Thyroid gland (tissue), 4 donors: ENCODE data around the gene CYP2C19. TPM values are rescaled to one million over a fixed set of nuclear protein-coding genes. Genes with fewer than 3 reads are reported as not detected.
"Not testable (repeated sequence)": the region's sequence is repeated elsewhere in the genome, so short reads cannot be mapped to it uniquely, and the experiment has no call there.

ENCODE experiments used
- DNase-seq, 2 donors: peaks; one replicate each; pipeline ENCODE4 v3.0.0-alpha.2; 2019
- H3K27ac ChIP-seq, 3 donors: fragments of 200-600 bp; sonication (generic); 1 replicate in 2 of 3; 2 replicates in 1 of 3; pipeline ENCODE4 v1.5.1; 2016 to 2019; ENCODE audit warnings: mild to moderate bottlenecking in 1 of 3, moderate library complexity in 1 of 3
- H3K27me3 ChIP-seq: fragments of 200-600 bp; sonication (generic); one replicate; pipeline ENCODE4 v1.5.1; 2019
- H3K36me3 ChIP-seq, 2 donors: fragments of 200-600 bp; sonication (generic); one replicate each; pipeline ENCODE4 v1.5.1; 2016 to 2019
- H3K4me1 ChIP-seq, 2 donors: fragments of 200-600 bp; sonication (generic); one replicate each; pipeline ENCODE4 v1.5.1; 2017 to 2019
- H3K4me3 ChIP-seq, 3 donors: fragments of 200-600 bp; sonication (generic); replicated peaks in 1 of 3; 1 replicate in 2 of 3; 2 replicates in 1 of 3; pipeline ENCODE4 v1.5.1; 2016; ENCODE audit warnings: mild to moderate bottlenecking in 1 of 3
- H3K9me3 ChIP-seq: fragments of 200-600 bp; sonication (generic); one replicate; pipeline ENCODE4 v1.5.1; 2017
- CTCF ChIP-seq, 6 experiments: fragments of 200-600 bp in 3 of 6; fragments of 450-650 bp in 3 of 6; sonication (generic) in 3 of 6; IDR thresholded peaks; one replicate each; pipeline ENCODE4 v1.5.1; 2016 to 2019; ENCODE audit warnings: antibody characterized with exemption in 6 of 6, mild to moderate bottlenecking in 2 of 6, inconsistent platforms in 1 of 6, moderate library complexity in 1 of 6
- POLR2A ChIP-seq, 2 donors: fragments of 450-650 bp; IDR thresholded peaks; one replicate each; pipeline ENCODE4 v1.6.1; 2017; ENCODE audit warnings: antibody characterized with exemption in 2 of 2, mild to moderate bottlenecking in 2 of 2, moderate library complexity in 1 of 2
- WGBS, 2 donors: methylation state at CpG; one replicate each; pipeline ENCODE4 v1.1.5; 2017; 5-methylcytosine and 5-hydroxymethylcytosine counted together
- intact Hi-C: fragments of 100-400 bp; cut with DNase I; formaldehyde crosslinking; loops from one replicate; pipeline ENCODE4 v1.15.1; 2023
- total RNA-seq, 4 donors: library from RNA; depleted of rRNA; stranded (reverse); fragments of >200 nt; gene quantifications; one replicate each; pipeline ENCODE4 v1.2.3, GENCODE V29; 2016

Gene CYP2C19
- total RNA-seq, 4 donors from 2014 or later: not detected

- Histone ChIP-seq H3K4me3 (no peak overlapping the region), H3K9me3 (no peaks in the 10 kb centered on the region), H3K36me3 (no peaks in the 10 kb centered on the region), H3K4me1 (no peaks in the 10 kb centered on the region), H3K27ac (no peak overlapping the region), H3K27me3 (no peaks in the 10 kb centered on the region)
- TF ChIP-seq CTCF (IDR thresholded peaks at IDR 0.05) (no peak), POLR2A (IDR thresholded peaks at IDR 0.05) (no peak)
- no peak for DNase-seq
- WGBS, 2 donors: 82 to 90% methylated on average over 4 of the region's 4 CpGs
- intact Hi-C loops: no loop called here
Observed at GRCh38 chr10:94747838-94748237, 14.6 kb upstream of the CYP2C19 start.

- WGBS, 2 donors: 72 to 93% methylated on average over 2 of the region's 2 CpGs
- H3K4me1 ChIP-seq: no peaks in the 10 kb centered on the region
- H3K27ac ChIP-seq: no peak overlapping the region
- no peak overlapping the region for H3K4me3 ChIP-seq
- no peak for DNase-seq
- no peaks in the 10 kb centered on the region for H3K27me3 ChIP-seq
- no peaks in the 10 kb centered on the region for H3K36me3 ChIP-seq
- intact Hi-C loops: no loop called here
- H3K9me3 ChIP-seq: no peaks in the 10 kb centered on the region
- no peak for TF ChIP-seq CTCF (IDR thresholded peaks at IDR 0.05)
- no peak for TF ChIP-seq POLR2A (IDR thresholded peaks at IDR 0.05)
Observed at GRCh38 chr10:94757916-94758315, 4.6 kb upstream of the CYP2C19 start.

GRCh38 chr10:94760586-94761178, 1.8 kb upstream of the CYP2C19 start:
- WGBS, 2 donors: 76 to 79% methylated on average over 2 of the region's 2 CpGs
- intact Hi-C loops: no loop called here
- no peaks in the 10 kb centered on the region for H3K9me3 ChIP-seq
- no peak overlapping the region for H3K27ac ChIP-seq
- H3K27me3 ChIP-seq: no peaks in the 10 kb centered on the region
- no peaks in the 10 kb centered on the region for H3K4me1 ChIP-seq
- DNase-seq: no peak
- no peak overlapping the region for H3K4me3 ChIP-seq
- no peak for TF ChIP-seq POLR2A (IDR thresholded peaks at IDR 0.05)
- no peak for TF ChIP-seq CTCF (IDR thresholded peaks at IDR 0.05)
- H3K36me3 ChIP-seq: no peaks in the 10 kb centered on the region

GRCh38 chr10:94775425-94775824, 12.9 kb downstream of the CYP2C19 start:
- H3K4me1 ChIP-seq, H3K9me3 ChIP-seq, intact Hi-C loops, H3K27ac ChIP-seq, H3K27me3 ChIP-seq, H3K4me3 ChIP-seq, H3K36me3 ChIP-seq, DNase-seq: not testable (repeated sequence)
- 95 to 99% methylated on average over 6 of the region's 6 CpGs for WGBS, 2 donors

GRCh38 chr10:94777886-94778458, 15.5 kb downstream of the CYP2C19 start:
- no peak overlapping the region for H3K4me3 ChIP-seq
- H3K36me3 ChIP-seq: no peaks in the 10 kb centered on the region
- no peak for DNase-seq
- TF ChIP-seq POLR2A (IDR thresholded peaks at IDR 0.05) (no peak), CTCF (IDR thresholded peaks at IDR 0.05) (no peak)
- WGBS, 2 donors: 56 to 69% methylated on average over 5 of the region's 5 CpGs
- H3K9me3 ChIP-seq: no peaks in the 10 kb centered on the region
- no peak overlapping the region for H3K27ac ChIP-seq
- H3K27me3 ChIP-seq: no peaks in the 10 kb centered on the region
- H3K4me1 ChIP-seq: no peaks in the 10 kb centered on the region
- intact Hi-C loops: no loop called here
